Stimulated activated CD4-positive, alpha-beta T cell treated with anti-CD3 and anti-CD28 coated beads, TNF-alpha, amount 100 ng/mL, for 4 hours (primary cell): ENCODE data around the gene SHISA6.
"Not testable (repeated sequence)": the region's sequence is repeated elsewhere in the genome, so short reads cannot be mapped to it uniquely, and the experiment has no call there.

Source experiments
- DNase-seq, 3 experiments: peaks; one replicate each; pipeline ENCODE4 v3.0.0-alpha.2; 2020; ENCODE audit warnings: low read depth in 3 of 3

The SHISA6 gene

DNA sequence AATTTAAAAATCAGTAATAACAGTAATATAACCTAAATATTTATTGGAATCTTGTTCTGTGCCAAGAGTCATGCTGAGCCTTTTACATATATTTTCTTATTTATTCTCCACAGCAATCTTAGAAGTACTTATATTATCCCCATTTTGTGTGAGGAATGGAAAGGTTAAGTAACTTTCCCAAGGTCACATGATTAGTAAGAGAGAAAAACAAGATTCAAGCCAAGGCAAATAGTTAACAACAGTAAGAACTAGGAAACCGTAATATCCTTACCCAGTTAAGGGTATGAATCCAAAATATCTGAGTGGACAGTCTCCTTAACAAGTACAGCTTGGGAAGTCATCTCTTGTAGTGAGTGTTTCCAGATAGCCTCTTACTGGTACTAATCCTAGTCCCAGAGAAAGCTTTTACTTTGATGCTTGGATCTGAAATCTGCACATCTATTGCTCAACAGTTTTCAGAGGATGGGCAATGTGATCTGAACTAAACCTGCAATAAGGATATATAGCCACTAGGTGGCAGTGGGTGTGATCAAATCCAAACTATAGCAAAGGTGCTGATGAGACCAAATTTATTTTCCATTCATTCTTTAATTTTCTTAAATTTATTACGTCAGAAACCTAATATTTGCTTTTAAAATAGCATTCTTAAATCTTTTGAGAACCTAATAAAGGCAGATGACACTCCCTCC, 23.3 kb downstream of the SHISA6 start:
- no peak for DNase-seq

DNA sequence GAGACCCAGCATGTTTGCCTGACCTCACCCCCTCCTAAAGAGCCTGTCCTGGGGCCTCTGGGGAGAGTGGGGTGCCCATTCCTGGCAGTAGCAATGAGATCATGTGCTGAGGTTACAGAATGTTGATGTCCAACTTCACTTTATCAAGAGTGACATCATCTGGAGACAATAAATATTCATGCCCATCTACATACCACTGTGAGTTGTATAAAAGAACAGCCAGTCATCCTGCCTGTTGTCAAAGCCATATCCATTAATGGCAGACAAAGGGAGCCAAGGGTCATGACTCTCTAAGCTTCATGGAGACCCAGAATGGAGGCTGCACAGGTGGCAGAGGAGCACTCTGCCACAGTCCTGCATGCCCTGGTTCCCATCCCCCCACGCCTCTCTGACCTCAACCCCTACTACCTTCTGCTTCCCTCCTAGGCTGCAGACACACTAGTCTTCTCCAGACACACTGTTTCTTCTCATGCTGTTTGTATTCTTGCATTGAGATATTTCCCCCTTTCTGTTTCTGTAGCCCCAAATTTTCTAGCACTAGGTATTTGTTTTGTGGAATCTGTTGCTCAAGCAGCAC, 27.1 kb downstream of the SHISA6 start:
- DNase-seq: no peak

DNA sequence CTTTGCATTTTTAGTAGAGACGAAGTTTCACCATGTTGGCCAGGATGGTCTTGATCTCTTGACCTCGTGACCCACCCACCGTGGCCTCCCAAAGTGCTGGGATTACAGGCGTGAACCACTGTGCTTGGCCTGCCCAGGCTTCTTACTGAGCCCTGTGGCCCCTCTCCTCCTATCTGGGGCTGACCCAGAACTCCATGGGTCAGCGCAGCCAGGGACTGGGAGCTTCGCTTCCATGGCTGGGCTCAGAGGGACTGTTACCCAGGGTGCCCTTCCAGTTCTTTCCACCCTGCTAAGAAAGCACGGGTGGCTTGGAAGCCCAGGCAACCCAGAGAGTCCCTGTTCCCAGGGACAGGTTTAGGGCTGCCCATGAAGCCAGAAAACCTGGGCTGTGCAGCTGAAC, 28.2 kb downstream of the SHISA6 start:
- no peak for DNase-seq

DNA sequence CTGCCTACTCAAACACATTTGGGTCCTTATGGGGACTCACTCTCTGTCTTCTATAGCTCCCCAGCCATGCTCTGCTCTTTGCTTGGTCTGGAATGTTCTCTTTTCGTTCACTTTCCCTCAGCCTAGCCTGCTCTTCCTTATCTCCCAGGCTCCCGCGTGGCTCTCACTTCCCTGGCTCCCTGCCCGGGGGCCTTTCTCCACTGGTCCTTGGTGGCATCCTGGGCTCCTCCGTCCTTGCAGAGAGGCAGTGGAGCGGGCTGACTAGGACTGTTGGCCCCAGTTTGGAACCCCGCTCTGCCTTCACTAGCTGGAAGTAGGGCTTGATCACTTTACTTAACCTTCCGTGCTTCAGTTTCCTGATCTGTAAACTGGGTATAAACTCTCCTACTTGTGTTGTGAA, 31.2 kb downstream of the SHISA6 start:
- no peak for DNase-seq

DNA sequence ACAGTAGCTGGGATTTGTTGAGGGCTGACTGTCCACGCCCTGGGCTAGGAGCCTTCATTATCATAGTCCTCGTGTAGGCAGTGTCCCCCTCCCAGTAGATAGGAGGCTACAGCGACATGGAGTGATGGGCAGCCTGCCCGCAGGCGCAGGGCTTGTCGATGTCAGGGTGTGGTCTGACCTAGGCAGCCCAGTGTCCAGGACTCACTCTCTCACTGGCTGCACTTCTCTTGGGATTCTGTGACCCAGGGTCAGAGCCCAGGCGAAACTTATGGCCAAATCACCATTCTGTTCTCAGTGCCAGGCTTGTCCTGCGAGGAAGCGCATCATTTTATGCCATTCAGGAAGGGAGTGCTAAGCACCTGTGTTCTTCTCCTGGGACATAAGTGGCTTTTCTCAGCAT, 32.6 kb downstream of the SHISA6 start:
- DNase-seq: no peak

DNA sequence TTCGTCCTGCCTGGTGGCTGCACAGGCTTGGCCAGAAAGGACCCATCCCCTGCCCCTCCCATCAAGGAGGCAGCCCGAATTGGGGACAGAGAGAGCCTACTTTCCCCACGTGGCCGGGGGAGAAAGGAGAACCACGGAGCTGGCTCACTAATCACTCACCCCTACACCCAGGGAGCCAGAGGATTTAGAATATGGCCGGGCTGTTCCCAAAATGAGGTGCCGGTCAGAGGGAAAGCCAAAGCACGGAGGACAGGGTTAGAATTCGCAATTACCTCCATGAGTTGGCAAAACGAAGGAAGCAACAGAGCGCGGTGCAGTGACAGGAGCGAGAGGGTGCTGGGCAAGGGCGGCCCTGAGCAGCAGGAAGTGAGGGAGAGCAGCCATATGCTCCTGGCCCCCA, 33.1 kb downstream of the SHISA6 start:
- no peak for DNase-seq

DNA sequence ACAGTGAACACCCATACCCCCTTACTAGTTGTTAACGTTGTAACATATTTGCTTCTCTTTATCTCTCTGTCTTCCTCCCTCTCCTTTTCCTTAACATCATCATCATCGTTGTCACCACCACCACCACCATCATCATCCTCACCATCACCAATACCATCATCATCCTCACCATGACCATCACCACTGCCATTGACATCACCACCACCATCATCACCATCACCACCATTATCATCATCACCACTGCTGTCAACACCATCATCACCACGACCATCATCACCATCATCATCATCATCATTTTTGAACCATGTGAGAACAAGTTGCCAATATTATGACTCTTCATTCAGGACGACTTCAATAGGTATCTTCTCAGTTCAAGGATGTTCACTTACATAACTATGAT, 35.5 kb downstream of the SHISA6 start:
- DNase-seq: no peak

DNA sequence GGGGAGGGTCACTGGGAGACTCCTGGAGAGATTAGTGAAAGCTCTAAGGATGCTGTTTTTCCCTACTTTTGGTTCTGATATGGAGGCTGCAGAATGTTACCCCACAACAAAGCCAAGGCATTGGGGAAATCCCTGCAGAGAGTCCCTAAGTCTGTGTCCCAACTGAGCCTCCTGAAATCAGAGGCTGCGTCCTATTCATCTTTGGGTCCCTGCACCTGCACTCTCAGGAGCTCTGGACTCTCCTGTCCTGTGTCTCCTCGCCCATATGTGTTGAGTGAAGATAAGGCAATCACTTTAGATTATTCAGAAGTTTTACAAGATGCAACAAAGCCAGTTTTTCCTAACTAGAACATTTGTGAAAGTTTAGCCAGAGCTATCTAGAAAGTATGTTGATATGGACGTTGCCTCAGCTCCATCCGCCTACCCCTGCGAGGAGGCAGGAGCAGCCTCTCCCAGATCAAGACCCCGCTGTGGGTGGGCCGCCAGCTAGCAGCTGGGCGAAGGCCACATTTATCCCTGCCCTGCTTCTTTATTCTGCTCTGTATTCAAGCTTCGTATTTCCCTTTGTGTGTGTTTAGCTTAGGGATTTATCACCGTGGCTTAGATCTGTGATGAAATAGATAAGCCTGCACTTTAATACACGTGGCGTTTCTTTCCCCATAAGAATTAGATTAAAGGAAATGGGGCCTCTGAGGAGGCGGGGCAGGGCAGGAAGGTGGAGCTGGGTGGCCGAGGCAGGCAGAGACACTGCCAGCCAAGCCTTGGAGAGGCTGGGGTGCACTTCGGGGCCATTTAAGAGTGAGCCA, 37.4 kb downstream of the SHISA6 start:
- no peak for DNase-seq

DNA sequence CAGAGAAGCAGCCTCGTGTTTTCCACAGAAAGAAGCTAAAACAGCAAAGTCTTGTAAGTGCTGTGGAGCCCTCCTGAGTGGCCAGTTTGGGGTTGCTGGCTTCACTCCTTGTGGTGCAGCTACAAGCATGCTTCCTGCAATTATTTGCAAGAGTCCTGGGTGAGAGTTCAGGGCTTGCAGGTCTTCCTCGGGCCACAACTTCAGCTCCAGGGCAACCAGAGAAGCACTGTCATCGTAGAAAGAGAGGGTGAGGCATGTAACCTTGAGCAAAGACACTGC, 37.9 kb downstream of the SHISA6 start:
- DNase-seq: no peak

DNA sequence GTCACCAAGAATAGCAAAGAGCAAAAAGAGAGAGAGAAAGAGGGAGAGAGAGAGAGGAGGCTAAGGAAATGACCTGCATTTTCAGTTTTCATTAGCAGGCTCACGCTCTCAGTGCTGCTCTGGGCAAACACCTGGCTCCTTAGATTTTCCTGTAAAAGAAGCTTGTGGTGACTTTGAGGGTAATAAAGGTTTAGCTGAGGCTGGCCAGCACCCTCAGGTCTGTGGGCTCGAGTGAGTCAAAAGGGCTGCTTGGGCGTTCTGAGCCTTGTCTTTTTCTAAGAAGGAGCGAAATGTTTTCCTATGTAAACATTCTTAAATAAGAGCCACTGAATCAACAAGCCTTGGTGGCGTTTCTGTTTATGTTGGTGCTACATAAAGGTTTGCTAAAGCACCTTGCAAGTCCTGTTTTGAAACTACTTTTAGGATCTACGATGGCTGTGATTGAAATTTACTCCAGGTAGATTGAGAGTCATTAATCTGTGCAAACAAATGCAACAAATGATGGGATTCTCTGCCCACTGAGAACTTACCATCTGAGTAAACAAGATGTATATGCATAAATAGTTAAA, 38.8 kb downstream of the SHISA6 start:
- no peak for DNase-seq

DNA sequence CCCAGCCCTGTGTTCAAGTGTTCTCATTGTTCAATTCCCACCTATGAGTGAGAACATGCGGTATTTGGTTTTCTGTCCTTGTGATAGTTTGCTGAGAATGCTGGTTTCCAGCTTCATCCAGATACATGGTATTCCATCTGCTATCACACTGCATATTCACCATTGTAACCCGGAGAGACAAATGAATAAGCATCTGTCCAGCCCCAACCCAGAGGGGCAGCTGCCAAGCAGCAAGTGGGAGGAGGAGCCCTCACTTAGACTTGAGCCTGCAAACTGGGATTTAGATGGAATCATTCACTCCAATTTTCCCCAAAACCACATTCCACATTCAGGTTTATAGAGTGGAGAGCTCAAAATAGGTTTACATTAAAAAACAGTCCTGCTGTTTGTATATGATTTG, 41.6 kb downstream of the SHISA6 start:
- no peak for DNase-seq

DNA sequence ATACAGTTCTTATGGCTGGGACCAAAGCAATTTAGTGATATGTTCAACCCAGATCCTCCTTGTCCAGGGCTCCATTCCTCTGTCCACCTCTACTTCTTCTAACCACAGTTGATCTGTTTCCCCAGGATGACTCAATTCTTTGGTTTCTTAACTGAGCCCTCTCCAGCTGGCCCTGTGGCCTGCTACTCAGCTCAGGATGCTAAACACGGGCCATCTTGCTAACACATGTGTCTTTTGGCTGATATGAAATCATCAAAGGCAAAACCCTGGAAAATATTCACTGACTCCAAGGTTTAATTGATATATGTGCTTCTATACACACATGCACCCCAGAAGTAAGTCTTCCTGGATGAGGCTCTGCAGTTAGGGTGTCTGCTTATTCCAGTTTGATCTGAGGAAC, 43.8 kb downstream of the SHISA6 start:
- DNase-seq: no peak

DNA sequence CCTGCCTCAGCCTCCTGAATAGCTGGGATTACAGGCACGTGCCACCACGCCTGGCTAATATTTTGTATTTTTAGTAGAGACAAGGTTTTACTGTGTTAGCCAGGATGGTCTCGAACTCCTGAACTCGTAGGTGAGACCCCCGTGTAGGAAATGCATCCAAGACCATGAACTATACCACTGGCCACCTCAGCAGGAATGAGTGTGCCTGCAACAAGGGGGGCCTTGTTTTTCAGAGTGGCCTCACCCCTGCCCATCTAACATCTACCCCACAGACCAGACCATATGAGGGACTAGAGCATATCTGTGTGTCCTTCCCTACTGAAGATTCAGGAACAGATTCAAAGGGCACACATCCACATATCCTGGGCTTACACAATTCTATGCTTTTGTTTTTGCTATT, 44.9 kb downstream of the SHISA6 start:
- no peak for DNase-seq

DNA sequence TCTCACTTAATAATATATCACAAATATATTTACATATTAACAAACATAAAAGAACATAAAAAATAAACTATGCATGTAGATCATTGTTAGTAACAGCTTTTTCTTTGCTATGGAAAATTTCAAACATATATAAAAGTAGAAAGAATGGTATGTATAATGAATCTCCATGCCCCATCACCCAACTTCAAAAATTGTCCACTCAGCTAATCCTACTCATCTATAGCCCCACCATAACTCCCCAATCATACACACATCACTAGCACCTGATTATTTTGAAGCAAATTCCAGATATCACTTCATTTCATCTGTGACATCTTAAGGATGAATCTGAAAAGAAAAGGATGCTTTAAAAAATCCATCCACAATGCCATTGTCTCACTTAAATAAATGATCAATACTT, 46.8 kb downstream of the SHISA6 start:
- DNase-seq: no peak

DNA sequence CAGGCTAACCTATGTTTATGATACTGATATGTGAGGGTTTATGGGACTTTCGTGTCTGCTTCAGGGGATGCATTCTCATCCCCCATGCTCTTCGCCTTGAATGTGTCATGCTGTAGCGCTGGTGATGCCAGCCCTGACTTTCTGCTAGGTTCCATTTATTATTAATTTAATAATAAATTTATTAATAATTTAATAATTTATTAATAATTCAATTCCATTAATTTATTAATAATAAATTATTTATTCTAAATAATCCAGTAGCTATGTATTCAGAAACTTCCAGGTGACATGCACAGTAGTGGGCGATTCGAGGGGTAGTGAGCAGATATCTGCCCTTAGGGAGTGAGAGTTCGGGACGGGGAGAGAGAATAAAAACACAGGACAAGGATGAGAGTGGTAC, 49.8 kb downstream of the SHISA6 start:
- DNase-seq: no peak

DNA sequence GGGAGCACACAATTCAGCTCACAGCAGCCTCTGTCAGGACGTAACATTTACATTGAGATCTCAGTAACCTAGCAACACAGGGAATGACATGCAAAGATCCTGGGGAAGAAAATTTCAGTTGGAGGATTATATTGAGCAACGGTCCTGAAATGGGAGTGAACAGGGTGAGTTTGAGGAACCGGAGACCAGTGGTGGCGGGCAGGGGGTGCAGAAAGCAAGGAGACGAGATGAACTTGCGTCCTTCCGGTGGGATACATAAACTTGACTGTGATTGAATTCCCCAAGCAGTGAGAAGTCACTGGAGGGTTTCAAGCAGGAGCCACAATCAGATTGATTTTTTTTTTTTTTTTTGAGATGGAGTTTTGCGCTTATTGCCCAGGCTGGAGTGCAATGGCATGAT, 51.5 kb downstream of the SHISA6 start:
- DNase-seq: no peak

DNA sequence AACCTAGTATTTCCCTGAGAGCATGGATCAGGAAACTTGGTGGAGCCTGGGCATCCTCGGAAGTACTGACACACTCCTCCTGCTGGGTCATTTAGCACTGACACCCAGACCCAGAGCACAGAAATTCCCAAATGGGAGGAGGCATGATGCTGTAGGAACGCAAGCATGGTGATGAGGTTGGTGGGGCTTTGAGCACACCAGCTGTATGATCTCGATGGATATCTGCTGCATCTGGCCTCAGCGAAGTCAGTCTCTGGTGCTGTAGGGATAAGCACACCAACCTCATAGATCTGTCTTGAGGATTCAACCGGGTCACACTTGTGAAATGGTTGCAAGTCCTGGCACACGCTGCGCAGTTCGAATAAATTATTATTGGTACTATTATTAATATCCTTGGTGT, 52.5 kb downstream of the SHISA6 start:
- DNase-seq: no peak

DNA sequence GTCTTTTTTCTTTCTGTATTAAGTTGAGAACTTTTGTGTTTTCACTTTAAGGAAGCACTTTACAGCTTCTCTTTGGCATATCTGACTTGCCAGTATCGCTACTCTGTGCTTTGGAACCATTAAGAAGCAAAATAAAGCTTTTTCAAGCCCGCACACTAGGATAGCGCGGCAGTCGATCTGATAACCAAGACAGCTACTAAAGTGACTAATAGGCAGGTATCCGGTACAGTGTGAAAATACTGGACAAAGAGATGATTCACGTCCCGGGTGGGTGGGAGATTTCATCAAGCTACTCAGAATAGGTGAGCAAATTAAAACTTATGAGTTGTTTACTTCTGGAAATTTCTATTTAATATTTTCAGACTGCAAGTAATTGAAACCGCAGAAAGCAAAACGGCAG, 53.8 kb downstream of the SHISA6 start:
- no peak for DNase-seq

DNA sequence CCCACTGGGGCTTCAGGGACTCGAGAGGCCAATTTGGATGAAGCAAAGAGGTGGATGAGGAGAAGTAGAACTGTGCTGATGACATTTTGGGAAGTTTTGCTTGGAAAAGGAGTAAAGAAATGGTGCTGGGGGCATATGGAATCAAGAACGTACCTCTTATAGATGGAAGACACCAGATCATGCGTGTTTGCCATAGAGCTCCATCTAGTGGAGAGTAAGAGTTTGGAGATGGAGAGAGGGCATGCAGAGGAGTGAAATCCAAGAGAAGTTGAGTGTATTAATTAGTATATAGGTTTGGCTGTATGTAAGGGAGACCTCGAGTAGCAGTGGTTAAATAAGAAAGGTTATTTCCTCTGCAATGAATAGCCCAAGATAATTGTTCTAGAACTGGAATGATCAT, 56.0 kb downstream of the SHISA6 start:
- no peak for DNase-seq

DNA sequence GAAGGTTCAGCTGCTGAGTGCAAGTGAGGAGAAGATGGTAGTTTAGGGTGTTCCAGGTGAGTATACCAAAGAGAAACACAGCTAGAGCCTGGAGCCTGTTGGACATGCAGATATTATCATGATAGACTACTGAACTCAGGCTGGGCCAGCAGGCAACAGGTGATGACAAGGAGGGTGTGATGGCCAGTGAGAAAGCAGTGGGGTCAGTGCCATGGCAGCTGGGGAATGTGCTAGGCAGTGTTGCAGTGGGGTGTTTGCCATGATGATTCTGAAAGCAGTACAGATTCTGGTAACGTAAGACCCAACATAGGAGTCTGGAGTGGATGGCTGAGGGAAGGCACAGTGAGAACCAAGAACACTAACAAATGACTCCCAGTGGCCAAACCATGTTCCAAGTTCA, 57.4 kb downstream of the SHISA6 start:
- no peak for DNase-seq

DNA sequence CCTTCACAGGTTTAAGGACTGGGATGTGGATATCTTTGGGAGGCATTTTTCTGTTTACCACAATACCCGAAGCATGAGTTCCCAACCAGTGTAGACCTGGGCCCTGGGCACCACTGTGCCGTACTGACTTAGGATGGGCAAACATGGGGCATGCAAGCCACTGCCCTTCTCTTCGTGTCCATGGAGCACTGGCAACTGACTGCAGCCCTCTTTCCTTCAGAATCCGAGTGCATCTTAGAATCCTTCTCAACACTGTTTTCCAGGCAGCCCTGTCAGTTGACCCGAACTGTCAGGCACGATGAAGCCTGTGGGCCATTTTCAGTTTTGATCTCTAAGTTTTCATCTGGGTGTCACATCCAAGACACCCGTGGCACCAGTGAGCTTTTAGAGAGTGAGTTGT, 59.2 kb downstream of the SHISA6 start:
- no peak for DNase-seq

DNA sequence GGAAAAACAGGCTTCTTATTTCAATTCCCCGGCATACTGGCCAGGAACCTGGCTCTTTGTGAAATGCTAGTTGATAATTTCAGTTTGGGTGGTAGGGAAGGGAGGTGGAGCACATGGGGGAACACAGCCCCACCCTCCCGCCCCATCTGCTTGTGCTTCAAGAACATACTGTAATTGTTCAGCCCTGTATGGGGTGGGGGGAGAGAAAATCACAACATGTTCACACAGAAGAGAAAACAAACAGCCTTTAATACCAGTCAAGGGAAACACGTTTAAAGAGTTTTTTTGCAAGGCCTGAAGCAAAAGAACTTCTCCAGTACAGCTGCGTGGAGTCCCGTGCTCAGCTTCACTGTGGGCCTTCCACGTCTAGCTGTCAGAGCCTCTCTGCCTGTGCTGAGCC, 59.7 kb downstream of the SHISA6 start:
- no peak for DNase-seq

DNA sequence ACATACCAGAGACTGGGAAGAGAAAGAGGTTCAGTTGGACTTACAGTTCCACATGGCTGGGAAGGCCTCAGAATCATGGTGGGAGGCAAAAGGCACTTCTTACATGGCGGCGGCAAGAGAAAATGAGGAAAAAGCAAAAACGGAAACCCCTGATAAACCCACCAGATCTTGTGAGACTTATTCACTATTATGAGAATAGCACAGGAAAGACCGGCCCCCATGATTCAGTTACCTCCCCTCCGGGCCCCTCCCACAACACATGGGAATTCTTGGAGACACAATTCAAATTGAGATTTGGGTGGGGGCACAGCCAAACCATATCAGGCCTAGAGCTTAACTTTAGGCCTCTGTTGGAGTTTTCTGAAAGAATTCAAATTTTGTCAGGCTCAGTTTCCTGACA, 60.9 kb downstream of the SHISA6 start:
- not testable (repeated sequence) for DNase-seq
